Measurements from ENCODE around the gene KRT17. TPM values are rescaled to one million over a fixed set of nuclear protein-coding genes. Genes with fewer than 3 reads are reported as not detected.

KRT17 gene
- total and polyA plus RNA-seq, 8 donors, result 0.42 to 28.4 (median 2.0) TPM

DNA sequence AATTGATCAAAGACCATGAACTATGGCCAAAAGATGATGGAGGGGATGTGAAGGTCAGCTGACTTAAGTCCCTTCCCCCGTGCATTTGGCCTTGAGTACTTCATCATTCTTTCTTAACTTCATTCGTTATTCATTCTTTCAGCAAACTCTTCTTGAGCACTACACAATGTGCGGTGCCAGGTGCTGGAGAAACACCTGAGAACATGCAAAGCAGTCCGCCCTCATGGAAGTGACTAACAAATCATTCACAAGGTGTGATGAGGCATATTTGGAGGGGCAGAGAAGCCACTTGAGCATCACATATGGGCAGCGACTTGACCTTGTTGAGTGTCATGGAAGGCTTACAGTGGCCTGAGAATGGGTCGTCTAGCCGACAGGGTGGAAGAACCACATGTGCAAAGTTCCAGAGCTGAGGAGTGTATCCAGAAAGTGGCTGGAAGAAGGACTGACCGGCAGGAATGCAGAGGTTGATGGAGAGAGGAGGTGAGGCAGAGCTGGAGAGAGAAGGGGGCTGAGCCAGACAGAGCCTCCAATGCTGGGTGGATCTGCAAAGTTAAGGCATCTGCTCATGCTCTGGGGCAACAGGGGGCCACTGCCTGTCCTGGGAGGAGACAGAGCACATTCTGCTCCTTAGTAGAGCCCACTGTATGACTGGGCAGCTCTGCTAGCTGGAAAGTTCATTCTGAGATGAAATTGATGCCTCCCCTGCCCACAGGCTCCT, 39.2 kb upstream of the KRT17 start:
- no peak overlapping the region for H3K27ac ChIP-seq
- intact Hi-C loops (cut with DNase I), result loop anchor here in 1 of 3 donors (10.0 kb wide), 2 partner anchors 759 to 1049 kb away; no protein-coding TSS in a partner anchor
- no peaks in the 10 kb centered on the region for H3K9me3 ChIP-seq
- WGBS, 2 donors, result 59 to 65% methylated on average over 8 of the region's 8 CpGs
- TF ChIP-seq, protein P1, sequence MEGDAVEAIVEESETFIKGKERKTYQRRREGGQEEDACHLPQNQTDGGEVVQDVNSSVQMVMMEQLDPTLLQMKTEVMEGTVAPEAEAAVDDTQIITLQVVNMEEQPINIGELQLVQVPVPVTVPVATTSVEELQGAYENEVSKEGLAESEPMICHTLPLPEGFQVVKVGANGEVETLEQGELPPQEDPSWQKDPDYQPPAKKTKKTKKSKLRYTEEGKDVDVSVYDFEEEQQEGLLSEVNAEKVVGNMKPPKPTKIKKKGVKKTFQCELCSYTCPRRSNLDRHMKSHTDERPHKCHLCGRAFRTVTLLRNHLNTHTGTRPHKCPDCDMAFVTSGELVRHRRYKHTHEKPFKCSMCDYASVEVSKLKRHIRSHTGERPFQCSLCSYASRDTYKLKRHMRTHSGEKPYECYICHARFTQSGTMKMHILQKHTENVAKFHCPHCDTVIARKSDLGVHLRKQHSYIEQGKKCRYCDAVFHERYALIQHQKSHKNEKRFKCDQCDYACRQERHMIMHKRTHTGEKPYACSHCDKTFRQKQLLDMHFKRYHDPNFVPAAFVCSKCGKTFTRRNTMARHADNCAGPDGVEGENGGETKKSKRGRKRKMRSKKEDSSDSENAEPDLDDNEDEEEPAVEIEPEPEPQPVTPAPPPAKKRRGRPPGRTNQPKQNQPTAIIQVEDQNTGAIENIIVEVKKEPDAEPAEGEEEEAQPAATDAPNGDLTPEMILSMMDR (IDR thresholded peaks at IDR 0.05), result no peak
- ATAC-seq (no peak), FAIRE-seq (no peak), DNase-seq (no peak)
- H3K27me3 ChIP-seq, result no peaks in the 10 kb centered on the region
- no peaks in the 10 kb centered on the region for H3K36me3 ChIP-seq
- no peak overlapping the region for H3K4me3 ChIP-seq
- peaks cover 0 to 6% (median 0%) of the 10 kb centered on the region in 3 donors for H3K4me1 ChIP-seq

DNA sequence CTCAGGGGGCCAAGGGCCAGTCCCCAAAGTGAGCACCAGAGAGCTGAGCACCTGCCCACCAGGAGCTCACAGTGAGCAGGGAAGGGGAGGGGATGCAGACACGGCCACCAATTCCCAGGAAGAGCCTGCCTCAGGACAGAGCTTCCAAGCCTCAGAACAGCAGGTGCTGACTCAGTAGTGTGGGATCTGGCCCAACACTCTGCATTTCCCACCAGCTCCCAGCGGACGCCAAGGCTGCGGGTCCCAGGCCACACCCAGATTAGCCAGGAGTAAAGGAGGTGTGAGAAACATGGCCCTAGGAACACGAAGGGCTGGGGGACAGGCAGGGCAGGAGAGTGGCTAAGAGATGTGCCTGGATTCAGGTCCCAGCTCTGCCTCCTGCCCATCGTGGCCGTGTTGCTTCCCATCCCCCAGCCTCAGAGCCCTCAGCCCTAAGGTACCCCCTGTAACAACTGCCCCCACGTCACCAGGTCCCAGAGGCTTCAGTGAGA, 35.9 kb upstream of the KRT17 start:
- TF ChIP-seq, protein P1 (IDR thresholded peaks at IDR 0.05), result no peak
- Histone ChIP-seq H3K27ac (no peak overlapping the region), H3K9me3 (no peaks in the 10 kb centered on the region), H3K36me3 (no peaks in the 10 kb centered on the region), H3K4me3 (no peak overlapping the region), H3K27me3 (no peaks in the 10 kb centered on the region), H3K4me1 (no peaks in the 10 kb centered on the region)
- intact Hi-C loops (cut with DNase I), result loop anchor here in 1 of 3 donors (10.0 kb wide), 2 partner anchors 755 to 1045 kb away; no protein-coding TSS in a partner anchor
- ATAC-seq (no peak), FAIRE-seq (no peak), DNase-seq (no peak)
- 60 to 73% methylated on average over 8 of the region's 8 CpGs for WGBS, 2 donors

- DNase-seq (no peak), ATAC-seq (no peak), FAIRE-seq (no peak)
- H3K4me1 ChIP-seq, result no peaks in the 10 kb centered on the region
- no peaks in the 10 kb centered on the region for H3K27me3 ChIP-seq
- no peaks in the 10 kb centered on the region for H3K36me3 ChIP-seq
- TF ChIP-seq, protein P1 (IDR thresholded peaks at IDR 0.05), result no peak
- intact Hi-C loops (cut with DNase I), result loop anchor here in 2 of 3 donors (5.0 to 10.0 kb wide), 4 partner anchors 112 to 1045 kb away; no protein-coding TSS in a partner anchor
- 69 to 84% methylated on average over 11 of the region's 11 CpGs for WGBS, 2 donors
- no peak overlapping the region for H3K4me3 ChIP-seq
- H3K9me3 ChIP-seq, result no peaks in the 10 kb centered on the region
- no peak overlapping the region for H3K27ac ChIP-seq
Measured at GRCh38 chr17:41659427-41660212, 35.2 kb upstream of the KRT17 start.

DNA sequence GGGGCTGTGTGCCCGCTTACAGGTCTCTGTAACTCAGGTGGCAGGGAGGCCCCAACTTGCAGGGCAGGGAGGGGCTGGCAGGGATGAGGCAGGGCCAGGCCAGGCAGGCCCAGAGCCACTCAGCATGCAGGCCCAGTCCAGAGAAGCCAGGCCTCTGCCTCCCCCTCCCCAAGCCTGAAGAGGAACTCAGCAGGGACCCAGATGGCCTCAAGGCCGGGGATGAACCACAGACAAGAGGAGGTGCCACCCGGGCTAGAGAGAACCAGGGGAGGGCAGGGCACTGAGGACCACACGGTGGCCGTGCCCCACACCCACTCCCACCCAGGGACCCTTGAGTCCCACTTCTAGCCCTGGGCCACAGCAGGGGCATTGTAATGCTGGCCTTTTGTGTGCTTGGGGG, 34.5 kb upstream of the KRT17 start:
- H3K9me3 ChIP-seq, result no peaks in the 10 kb centered on the region
- no peak overlapping the region for H3K4me3 ChIP-seq
- DNase-seq (no peak), FAIRE-seq (no peak), ATAC-seq (no peak)
- WGBS, 2 donors, result 72 to 95% methylated on average over 5 of the region's 5 CpGs
- H3K36me3 ChIP-seq, result no peaks in the 10 kb centered on the region
- no peak overlapping the region for H3K27ac ChIP-seq
- H3K27me3 ChIP-seq, result no peaks in the 10 kb centered on the region
- H3K4me1 ChIP-seq, result no peaks in the 10 kb centered on the region
- TF ChIP-seq, protein P1 (IDR thresholded peaks at IDR 0.05), result no peak
- intact Hi-C loops (cut with DNase I), result loop anchor here in 2 of 3 donors (5.0 to 10.0 kb wide), 3 partner anchors 112 to 854 kb away; no protein-coding TSS in a partner anchor
